HG03457 (cell line): ENCODE results near the gene IGSF21.

Experiments
- ATAC-seq: cut with Tn5 transposase; IDR thresholded peaks from one replicate; pipeline ENCODE4 v1.9.1; 2021; ENCODE audit warnings: moderate number of reproducible peaks; ENCODE audit not compliant: unreplicated experiment

The IGSF21 gene

GRCh38 chr1:18093646-18094045 is 14.0 kb upstream of the IGSF21 start:
- no peak for ATAC-seq

- no peak for ATAC-seq
Measured at GRCh38 chr1:18094096-18094495, 13.5 kb upstream of the IGSF21 start.

GRCh38 chr1:18097206-18097605 is 10.4 kb upstream of the IGSF21 start:
- ATAC-seq, result no peak

GRCh38 chr1:18099026-18099425 is 8.6 kb upstream of the IGSF21 start:
- ATAC-seq, result no peak

- ATAC-seq, result no peak
Measured at GRCh38 chr1:18100060-18100459, 7.5 kb upstream of the IGSF21 start.

GRCh38 chr1:18100491-18101063 is 7.0 kb upstream of the IGSF21 start:
- ATAC-seq, result no peak

GRCh38 chr1:18101508-18101907 is 6.1 kb upstream of the IGSF21 start:
- no peak for ATAC-seq

- no peak for ATAC-seq
Measured at GRCh38 chr1:18103788-18104421, 3.7 kb upstream of the IGSF21 start.

GRCh38 chr1:18104546-18105100 is 3.0 kb upstream of the IGSF21 start:
- no peak for ATAC-seq

- no peak for ATAC-seq
Measured at GRCh38 chr1:18105196-18105595, 2.4 kb upstream of the IGSF21 start.

- no peak for ATAC-seq
Measured at GRCh38 chr1:18108299-18109057, 880 bp downstream of the IGSF21 start.

GRCh38 chr1:18109058-18109755 is 1.6 kb downstream of the IGSF21 start:
- no peak for ATAC-seq

- ATAC-seq, result no peak
Measured at GRCh38 chr1:18109756-18110597, 2.4 kb downstream of the IGSF21 start.

- no peak for ATAC-seq
Measured at GRCh38 chr1:18110598-18110939, 3.0 kb downstream of the IGSF21 start.

- no peak for ATAC-seq
Measured at GRCh38 chr1:18110968-18111367, 3.4 kb downstream of the IGSF21 start.

- ATAC-seq, result no peak
Measured at GRCh38 chr1:18111605-18112297, 4.2 kb downstream of the IGSF21 start.

- ATAC-seq, result no peak
Measured at GRCh38 chr1:18112611-18113010, 5.0 kb downstream of the IGSF21 start.

- ATAC-seq, result no peak
Measured at GRCh38 chr1:18114726-18115410, 7.3 kb downstream of the IGSF21 start.

GRCh38 chr1:18116777-18117176 is 9.2 kb downstream of the IGSF21 start:
- ATAC-seq, result no peak
